Sigmoid colon (tissue), 7 donors: ENCODE results near the gene NEDD8. TPM values are rescaled to one million over a fixed set of nuclear protein-coding genes. Genes with fewer than 3 reads are reported as not detected.

Experiments used
- DNase-seq: peaks from one replicate; pipeline ENCODE4 v3.0.0-alpha.2; 2019
- H3K27ac ChIP-seq, 4 donors: fragments of 200-600 bp; sonication (generic); one replicate each; pipeline ENCODE4 v1.5.1; 2016 to 2019; ENCODE audit warnings: mild to moderate bottlenecking in 1 of 4
- H3K27me3 ChIP-seq, 3 donors: fragments of 200-600 bp; sonication (generic); one replicate each; pipeline ENCODE4 v1.5.1; 2019; ENCODE audit warnings: mild to moderate bottlenecking in 1 of 3
- H3K36me3 ChIP-seq, 4 donors: fragments of 200-600 bp; sonication (generic); one replicate each; pipeline ENCODE4 v1.5.1; 2016 to 2019
- H3K4me1 ChIP-seq, 4 donors: fragments of 200-600 bp; sonication (generic); one replicate each; pipeline ENCODE4 v1.5.1; 2017 to 2019
- H3K4me3 ChIP-seq, 4 donors: fragments of 200-600 bp; sonication (generic); one replicate each; pipeline ENCODE4 v1.5.1; 2017 to 2019; ENCODE audit warnings: mild to moderate bottlenecking in 2 of 4, moderate library complexity in 1 of 4
- H3K9me3 ChIP-seq, 4 donors: fragments of 200-600 bp in 3 of 4; sonication (generic) in 3 of 4; one replicate each; pipeline versions ENCODE4 v1.5.1 to v1.6.1; 2013 to 2019
- EP300 ChIP-seq, 4 donors: sonication (generic); formaldehyde crosslinking; IDR thresholded peaks; one replicate each; pipeline ENCODE4 v1.6.1; 2017; ENCODE audit warnings: antibody characterized with exemption in 4 of 4
- POLR2A ChIP-seq, 2 donors: fragments of 450-650 bp; IDR thresholded peaks; one replicate each; pipeline ENCODE4 v1.6.1; 2016; ENCODE audit warnings: antibody characterized with exemption in 2 of 2, mild to moderate bottlenecking in 2 of 2, moderate library complexity in 2 of 2
- POLR2AphosphoS5 ChIP-seq, 4 donors: sonication (generic); formaldehyde crosslinking; IDR thresholded peaks; one replicate each; pipeline ENCODE4 v1.6.1; 2017; ENCODE audit warnings: antibody characterized with exemption in 4 of 4
- WGBS, 2 donors: extraction: QIAGEN DNeasy Blood & Tissue Kit; methylation state at CpG; one replicate each; pipeline ENCODE4 v1.1.7; 2013; 5-methylcytosine and 5-hydroxymethylcytosine counted together
- intact Hi-C: fragments of 100-400 bp; cut with DNase I; formaldehyde crosslinking; loops from one replicate; pipeline ENCODE4 v1.15.1; 2023
- polyA plus RNA-seq, 3 donors: library from polyadenylated mRNA; stranded (reverse); fragments of 200-250 nt; gene quantifications; one replicate each; pipeline ENCODE4 v1.2.3, GENCODE V29; 2013
- total RNA-seq, 4 donors: library from RNA; depleted of rRNA; stranded (reverse); fragments of >200 nt; gene quantifications; one replicate each; pipeline ENCODE4 v1.1.0, GENCODE V29; 2016
- TF ChIP-seq, protein P1 (sequence below), 4 experiments: fragments of 450-650 bp in 3 of 4; fragments of 200-600 bp in 1 of 4; IDR thresholded peaks; one replicate each; pipeline ENCODE4 v1.5.1; 2016 to 2019; ENCODE audit warnings: antibody characterized with exemption in 4 of 4, mild to moderate bottlenecking in 3 of 4, moderate library complexity in 2 of 4
- donor health status: healthy with polysubstance abuse.
- donor health status: Bipolar disorder and iron deficiency.
- donor health status: healthy.

Gene NEDD8
- total and polyA plus RNA-seq, 7 donors: 104 to 243 (median 204) TPM

DNA sequence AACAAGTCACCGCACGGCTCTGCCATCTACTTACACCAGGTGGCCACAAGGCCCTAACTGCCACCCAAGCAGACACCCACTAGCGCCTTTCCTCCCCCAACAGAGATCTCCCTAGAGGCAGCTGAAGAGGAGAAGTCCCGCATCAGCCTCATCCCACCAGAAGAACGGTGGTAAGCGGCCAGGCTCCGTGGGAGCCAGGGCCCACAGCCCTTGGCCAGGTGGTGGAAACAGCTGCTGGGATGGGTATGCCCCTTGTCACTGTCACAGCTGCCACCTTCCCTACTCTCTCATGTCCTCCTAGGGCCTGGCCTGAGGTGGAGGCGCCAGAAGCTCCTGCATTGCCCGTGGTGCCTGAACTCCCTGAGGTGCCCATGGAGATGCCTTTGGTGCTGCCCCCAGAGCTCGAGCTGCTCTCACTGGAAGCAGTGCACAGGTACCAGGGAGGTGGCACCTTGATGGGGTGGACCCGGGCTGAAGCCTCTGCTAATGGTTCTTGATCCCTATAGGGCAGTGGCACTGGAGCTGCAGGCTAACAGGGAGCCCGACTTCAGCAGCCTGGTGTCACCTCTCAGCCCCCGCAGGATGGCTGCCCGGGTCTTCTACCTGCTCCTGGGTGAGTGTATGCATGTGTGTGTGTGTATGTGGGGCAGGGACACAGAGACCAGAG, 52.7 kb downstream of the NEDD8 start:
- DNase-seq: no peak
- Histone ChIP-seq H3K36me3 (peaks cover 6 to 59% (median 24%) of the 10 kb centered on the region in 4 donors), H3K4me1 (peaks cover 0 to 20% (median 19%) of the 10 kb centered on the region in 4 donors), H3K4me3 (no peak overlapping the region), H3K27ac (peak overlapping the region; percentile 64 to 93 (median 87)), H3K27me3 (no peaks in the 10 kb centered on the region), H3K9me3 (no peaks in the 10 kb centered on the region)
- WGBS, 2 donors: 83 to 88% methylated on average over 14 of the region's 14 CpGs
- TF ChIP-seq POLR2A (IDR thresholded peaks at IDR 0.05) (no peak), POLR2AphosphoS5 (IDR thresholded peaks at IDR 0.05) (no peak), EP300 (IDR thresholded peaks at IDR 0.05) (no peak)
- TF ChIP-seq, protein P1, sequence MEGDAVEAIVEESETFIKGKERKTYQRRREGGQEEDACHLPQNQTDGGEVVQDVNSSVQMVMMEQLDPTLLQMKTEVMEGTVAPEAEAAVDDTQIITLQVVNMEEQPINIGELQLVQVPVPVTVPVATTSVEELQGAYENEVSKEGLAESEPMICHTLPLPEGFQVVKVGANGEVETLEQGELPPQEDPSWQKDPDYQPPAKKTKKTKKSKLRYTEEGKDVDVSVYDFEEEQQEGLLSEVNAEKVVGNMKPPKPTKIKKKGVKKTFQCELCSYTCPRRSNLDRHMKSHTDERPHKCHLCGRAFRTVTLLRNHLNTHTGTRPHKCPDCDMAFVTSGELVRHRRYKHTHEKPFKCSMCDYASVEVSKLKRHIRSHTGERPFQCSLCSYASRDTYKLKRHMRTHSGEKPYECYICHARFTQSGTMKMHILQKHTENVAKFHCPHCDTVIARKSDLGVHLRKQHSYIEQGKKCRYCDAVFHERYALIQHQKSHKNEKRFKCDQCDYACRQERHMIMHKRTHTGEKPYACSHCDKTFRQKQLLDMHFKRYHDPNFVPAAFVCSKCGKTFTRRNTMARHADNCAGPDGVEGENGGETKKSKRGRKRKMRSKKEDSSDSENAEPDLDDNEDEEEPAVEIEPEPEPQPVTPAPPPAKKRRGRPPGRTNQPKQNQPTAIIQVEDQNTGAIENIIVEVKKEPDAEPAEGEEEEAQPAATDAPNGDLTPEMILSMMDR (IDR thresholded peaks at IDR 0.05): no peak
- intact Hi-C loops: no loop called here

DNA sequence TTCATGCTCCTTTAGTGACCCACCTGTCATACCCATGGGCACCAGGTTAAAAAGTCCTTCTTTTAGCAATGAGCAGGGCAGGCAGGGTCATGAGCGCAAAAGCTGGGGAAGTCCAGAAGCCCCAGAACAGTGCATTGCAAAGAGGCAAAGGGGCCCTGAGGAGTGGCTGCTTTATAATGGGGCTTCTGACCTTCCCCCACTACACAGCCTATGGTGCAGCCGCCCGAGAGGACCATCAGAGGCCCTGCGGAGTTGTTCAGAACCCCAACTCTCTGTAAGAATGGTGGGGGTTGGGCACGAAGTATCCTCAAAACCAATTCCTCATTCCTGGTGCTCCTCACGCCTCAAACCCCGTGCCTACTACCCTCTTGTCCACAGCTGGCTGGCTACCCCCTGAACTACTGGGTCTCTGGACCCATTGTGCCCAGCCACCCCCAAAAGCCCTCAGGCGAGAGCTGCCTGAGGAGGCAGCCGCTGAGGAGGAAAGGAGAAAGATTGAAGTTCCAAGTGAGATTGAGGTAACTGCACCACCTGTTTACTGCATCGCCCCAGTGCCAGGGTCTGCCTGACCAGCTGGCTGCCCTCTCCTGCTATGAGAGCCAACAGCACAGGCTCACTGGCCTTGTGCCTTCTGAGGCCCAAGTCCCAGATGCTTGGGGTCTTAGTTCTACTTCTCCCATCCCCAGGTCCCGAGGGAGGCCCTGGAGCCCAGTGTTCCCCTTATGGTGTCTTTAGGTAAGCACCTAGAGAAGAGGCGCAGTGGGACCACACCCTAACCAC, 53.6 kb downstream of the NEDD8 start:
- peak overlapping the region; percentile 64 to 93 (median 87) for H3K27ac ChIP-seq
- WGBS, 2 donors: 92% methylated on average over 12 of the region's 12 CpGs
- no peak for DNase-seq
- intact Hi-C loops: no loop called here
- H3K9me3 ChIP-seq: no peaks in the 10 kb centered on the region
- peaks cover 6 to 51% (median 17%) of the 10 kb centered on the region in 4 donors for H3K36me3 ChIP-seq
- no peak overlapping the region for H3K4me3 ChIP-seq
- TF ChIP-seq, protein P1 (IDR thresholded peaks at IDR 0.05): no peak
- TF ChIP-seq EP300 (IDR thresholded peaks at IDR 0.05) (no peak), POLR2A (IDR thresholded peaks at IDR 0.05) (no peak), POLR2AphosphoS5 (IDR thresholded peaks at IDR 0.05) (no peak)
- peaks cover 0 to 20% (median 19%) of the 10 kb centered on the region in 4 donors for H3K4me1 ChIP-seq
- no peaks in the 10 kb centered on the region for H3K27me3 ChIP-seq

DNA sequence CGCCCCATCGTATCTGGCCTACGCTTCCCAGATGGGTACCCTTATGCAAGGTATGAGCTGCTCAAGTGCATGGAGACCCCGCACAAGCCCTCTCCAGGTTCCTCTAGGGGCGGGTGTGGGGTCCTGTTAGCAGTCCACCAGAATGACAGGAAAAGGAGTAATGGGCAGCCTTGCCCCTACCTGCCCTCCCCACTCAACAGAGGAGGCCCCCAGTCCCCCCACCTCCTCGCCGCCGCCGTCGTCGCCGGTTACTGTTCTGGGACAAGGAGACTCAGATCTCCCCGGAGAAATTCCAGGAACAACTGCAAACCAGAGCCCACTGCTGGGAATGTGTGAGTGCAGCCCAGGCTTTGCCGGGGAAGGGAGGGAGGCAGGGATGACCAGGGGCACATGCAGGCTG, 54.3 kb downstream of the NEDD8 start:
- Histone ChIP-seq H3K9me3 (no peaks in the 10 kb centered on the region), H3K36me3 (peaks cover 5 to 44% (median 11%) of the 10 kb centered on the region in 4 donors), H3K4me3 (no peak overlapping the region), H3K27me3 (no peaks in the 10 kb centered on the region), H3K4me1 (peaks cover 0 to 23% (median 19%) of the 10 kb centered on the region in 4 donors), H3K27ac (peak overlapping the region in 2 of 4 donors; percentile 88 to 93)
- intact Hi-C loops: no loop called here
- DNase-seq: no peak
- TF ChIP-seq POLR2AphosphoS5 (IDR thresholded peaks at IDR 0.05) (no peak), POLR2A (IDR thresholded peaks at IDR 0.05) (no peak), EP300 (IDR thresholded peaks at IDR 0.05) (no peak)
- TF ChIP-seq, protein P1 (IDR thresholded peaks at IDR 0.05): no peak
- WGBS, 2 donors: 95 to 96% methylated on average over 14 of the region's 14 CpGs

DNA sequence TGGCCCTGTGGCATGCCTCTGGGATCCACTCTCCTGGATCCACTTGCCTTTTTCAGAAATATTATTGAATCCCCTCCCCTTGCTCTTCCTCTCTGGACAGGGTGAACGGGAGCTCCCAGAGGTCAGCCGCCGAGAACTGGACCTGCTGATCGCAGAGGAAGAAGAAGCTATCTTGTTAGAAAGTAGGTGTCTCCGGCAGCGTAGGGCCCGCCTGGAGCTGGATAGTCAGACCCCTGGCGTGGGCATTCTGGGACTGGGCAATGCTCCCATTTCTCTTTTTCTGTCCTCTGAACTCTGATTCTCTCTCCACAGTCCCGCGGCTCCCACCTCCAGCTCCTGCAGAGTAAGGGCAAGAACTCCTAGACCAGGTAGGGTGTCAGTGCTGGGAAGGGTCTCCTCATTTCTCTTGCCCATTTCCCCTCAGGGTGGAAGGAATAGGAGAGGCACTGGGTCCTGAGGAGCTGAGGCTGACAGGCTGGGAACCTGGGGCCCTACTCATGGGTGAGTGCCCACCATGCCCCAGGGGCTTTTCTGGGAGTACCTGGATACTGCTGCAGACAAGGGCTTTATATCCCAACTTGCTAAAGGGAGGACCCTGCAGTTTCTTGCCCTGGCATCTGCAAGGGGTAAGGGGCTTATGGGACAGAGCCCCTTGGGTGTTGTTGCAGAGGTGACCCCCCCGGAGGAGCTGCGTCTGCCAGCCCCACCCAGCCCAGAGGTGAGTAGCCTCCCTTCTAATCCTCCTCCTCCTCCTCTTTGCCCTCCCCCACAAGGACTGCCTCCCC, 54.9 kb downstream of the NEDD8 start:
- H3K27me3 ChIP-seq: no peaks in the 10 kb centered on the region
- 91% methylated on average over 12 of the region's 12 CpGs for WGBS, 2 donors
- intact Hi-C loops: no loop called here
- no peak overlapping the region for H3K4me3 ChIP-seq
- TF ChIP-seq, protein P1 (IDR thresholded peaks at IDR 0.05): no peak
- TF ChIP-seq EP300 (IDR thresholded peaks at IDR 0.05) (no peak), POLR2A (IDR thresholded peaks at IDR 0.05) (no peak), POLR2AphosphoS5 (IDR thresholded peaks at IDR 0.05) (no peak)
- DNase-seq: no peak
- H3K4me1 ChIP-seq: peaks cover 0 to 29% (median 26%) of the 10 kb centered on the region in 4 donors
- peaks cover 4 to 37% (median 8%) of the 10 kb centered on the region in 4 donors for H3K36me3 ChIP-seq
- H3K27ac ChIP-seq: no peak overlapping the region
- H3K9me3 ChIP-seq: no peaks in the 10 kb centered on the region
